ENCODE results near the gene CLEC9A. TPM values are rescaled to one million over a fixed set of nuclear protein-coding genes. Genes with fewer than 3 reads are reported as not detected.
A peak's percentile ranks its signal among the peaks of the same experiment; 100 is the strongest.
"Not testable (repeated sequence)": the region's sequence is repeated elsewhere in the genome, so short reads cannot be mapped to it uniquely, and the experiment has no call there.

Gene CLEC9A
- total and polyA plus RNA-seq, 8 donors = 0.20 to 2.6 TPM; not detected in 6

GRCh38 chr12:10021342-10021741, 9.1 kb upstream of the CLEC9A start:
- Histone ChIP-seq H3K9me3 (no peaks in the 10 kb centered on the region), H3K4me3 (no peak overlapping the region), H3K27ac (no peak overlapping the region), H3K27me3 (no peaks in the 10 kb centered on the region), H3K4me1 (peaks cover 0 to 11% (median 2%) of the 10 kb centered on the region in 4 donors), H3K36me3 (no peaks in the 10 kb centered on the region)
- WGBS, 5 donors = 53 to 83% (median 77%) methylated on average over 3 of the region's 3 CpGs
- DNase-seq = no peak
- intact Hi-C loops (cut with DNase I; ENCODE audit: low total_unique reads) = no loop called here
- no peak for TF ChIP-seq POLR2AphosphoS5 (IDR thresholded peaks at IDR 0.05)
- no peak for TF ChIP-seq POLR2A (IDR thresholded peaks at IDR 0.05)

DNA sequence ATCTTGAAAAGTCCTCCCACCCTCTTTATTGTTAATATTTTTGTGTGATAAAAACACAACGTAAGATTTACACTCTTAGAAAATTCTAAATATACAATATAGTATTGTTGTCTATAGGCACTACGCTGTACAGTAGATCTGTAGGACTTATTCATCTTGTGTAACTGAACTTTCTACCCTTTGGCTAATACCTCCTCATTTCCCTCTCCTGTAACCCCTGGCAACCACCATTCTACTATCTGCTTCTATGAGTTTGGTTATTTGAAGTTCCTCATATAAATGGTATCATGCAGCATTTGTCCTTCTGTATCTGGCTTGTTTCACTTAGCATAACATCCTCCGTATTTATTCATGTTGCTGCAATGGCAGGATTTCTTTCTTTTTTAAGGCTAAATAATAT, 5.2 kb upstream of the CLEC9A start:
- intact Hi-C loops (cut with DNase I; ENCODE audit: low total_unique reads) = no loop called here
- H3K27ac ChIP-seq = no peak overlapping the region
- no peaks in the 10 kb centered on the region for H3K9me3 ChIP-seq
- no peak overlapping the region for H3K4me3 ChIP-seq
- H3K36me3 ChIP-seq = no peaks in the 10 kb centered on the region
- no peak for DNase-seq
- no peaks in the 10 kb centered on the region for H3K27me3 ChIP-seq
- H3K4me1 ChIP-seq = no peaks in the 10 kb centered on the region
- 59 to 91% (median 90%) methylated on average over 3 of the region's 3 CpGs for WGBS, 5 donors
- TF ChIP-seq POLR2AphosphoS5 (IDR thresholded peaks at IDR 0.05) = no peak
- TF ChIP-seq EP300 (IDR thresholded peaks at IDR 0.05) = no peak
- no peak for TF ChIP-seq CTCF (IDR thresholded peaks at IDR 0.05)
- no peak for TF ChIP-seq POLR2A (IDR thresholded peaks at IDR 0.05)

DNA sequence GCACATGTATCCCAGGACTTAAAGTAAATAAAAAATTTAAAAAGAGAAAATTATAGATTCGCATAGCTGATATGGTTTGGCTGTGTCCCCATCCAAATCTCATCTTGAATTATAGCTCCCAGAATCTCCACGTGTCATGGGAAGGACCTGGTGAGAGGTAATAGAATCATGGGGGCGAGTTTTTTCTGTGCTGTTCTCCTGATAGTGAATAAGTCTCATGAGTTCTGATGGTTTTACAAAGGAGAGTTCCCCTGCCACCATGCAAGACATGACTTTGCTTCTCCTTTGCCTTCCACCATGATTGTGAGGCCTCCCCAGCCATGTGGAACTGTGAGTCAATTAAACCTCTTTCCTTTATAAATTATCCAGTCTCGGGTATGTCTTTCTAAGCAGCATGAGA, 3.8 kb upstream of the CLEC9A start:
- H3K27ac ChIP-seq; H3K4me3 ChIP-seq; H3K27me3 ChIP-seq; H3K4me1 ChIP-seq; intact Hi-C loops (cut with DNase I; ENCODE audit: low total_unique reads); H3K9me3 ChIP-seq; H3K36me3 ChIP-seq; DNase-seq: not testable (repeated sequence)
- WGBS, 5 donors = 80 to 93% (median 85%) methylated on average over 4 of the region's 4 CpGs

GRCh38 chr12:10027311-10027710, 3.2 kb upstream of the CLEC9A start:
- Histone ChIP-seq H3K27ac (peak overlapping the region in 1 of 5 donors; percentile 14), H3K9me3 (no peaks in the 10 kb centered on the region), H3K36me3 (no peaks in the 10 kb centered on the region), H3K4me3 (no peak overlapping the region), H3K27me3 (no peaks in the 10 kb centered on the region), H3K4me1 (no peaks in the 10 kb centered on the region)
- no peak for DNase-seq
- intact Hi-C loops (cut with DNase I; ENCODE audit: low total_unique reads) = no loop called here
- WGBS, 5 donors = 73 to 81% (median 79%) methylated on average over 3 of the region's 3 CpGs
- TF ChIP-seq POLR2AphosphoS5 (IDR thresholded peaks at IDR 0.05) = no peak
- no peak for TF ChIP-seq CTCF (IDR thresholded peaks at IDR 0.05)
- no peak for TF ChIP-seq POLR2A (IDR thresholded peaks at IDR 0.05)
- no peak for TF ChIP-seq EP300 (IDR thresholded peaks at IDR 0.05)

DNA sequence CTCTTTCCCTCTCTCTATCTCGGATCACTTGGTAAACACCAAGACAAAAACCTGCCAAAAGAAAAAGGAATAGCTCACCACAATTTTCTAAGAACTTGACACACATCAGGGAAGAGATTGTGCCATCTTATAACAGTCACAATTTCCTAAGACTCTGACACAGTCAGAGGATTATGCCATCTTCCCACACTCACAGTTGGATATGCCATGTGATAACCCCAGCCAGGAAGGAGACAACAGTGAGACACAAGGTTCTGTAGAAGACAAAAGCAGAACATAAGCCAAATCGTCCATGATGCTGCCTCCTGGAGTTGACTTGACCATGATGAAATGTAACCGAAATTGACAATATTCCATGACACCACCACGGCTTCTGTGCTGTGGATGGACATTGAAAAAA, 2.8 kb upstream of the CLEC9A start:
- WGBS, 5 donors = 55 to 65% (median 57%) methylated on average over 4 of the region's 4 CpGs
- intact Hi-C loops (cut with DNase I; ENCODE audit: low total_unique reads) = no loop called here
- Histone ChIP-seq H3K9me3 (no peaks in the 10 kb centered on the region), H3K4me1 (no peaks in the 10 kb centered on the region), H3K27ac (peak overlapping the region in 1 of 5 donors; percentile 14), H3K36me3 (no peaks in the 10 kb centered on the region), H3K4me3 (no peak overlapping the region), H3K27me3 (no peaks in the 10 kb centered on the region)
- TF ChIP-seq POLR2AphosphoS5 (IDR thresholded peaks at IDR 0.05) (no peak), POLR2A (IDR thresholded peaks at IDR 0.05) (no peak), EP300 (IDR thresholded peaks at IDR 0.05) (no peak), CTCF (IDR thresholded peaks at IDR 0.05) (no peak)
- DNase-seq = no peak
